H9 (cell line): ENCODE results near the gene TRIM65. TPM values are rescaled to one million over a fixed set of nuclear protein-coding genes. Genes with fewer than 3 reads are reported as not detected.

ENCODE experiments used
- DNase-seq: peaks from one replicate; pipeline ENCODE4 v3.0.0-alpha.2; 2017
- H2AFZ ChIP-seq: one replicate; pipeline ENCODE4 v1.6.1; 2013; ENCODE audit warnings: mild to moderate bottlenecking, low read length, control low read depth, moderate library complexity
- H2AK5ac ChIP-seq: 2 replicates; pipeline ENCODE4 v1.6.1; 2013; ENCODE audit warnings: low read length, control low read depth, mixed read lengths; ENCODE audit not compliant: insufficient read length
- H2BK120ac ChIP-seq: one replicate; pipeline ENCODE4 v1.6.1; 2013; ENCODE audit warnings: low read depth, mild to moderate bottlenecking, low read length, control low read depth, inconsistent platforms; ENCODE audit not compliant: poor library complexity, severe bottlenecking
- H2BK12ac ChIP-seq: 2 replicates; pipeline ENCODE4 v1.6.1; 2013; ENCODE audit warnings: low read length, control low read depth, mixed read lengths, low read depth; ENCODE audit not compliant: insufficient read length
- H2BK15ac ChIP-seq: 2 replicates; pipeline ENCODE4 v1.6.1; 2013; ENCODE audit warnings: low read depth, low read length, control low read depth
- H2BK20ac ChIP-seq: one replicate; pipeline ENCODE4 v1.6.1; 2013; ENCODE audit warnings: low read depth, mild to moderate bottlenecking, low read length, control low read depth, inconsistent platforms; ENCODE audit not compliant: poor library complexity, severe bottlenecking
- H2BK5ac ChIP-seq: 2 replicates; pipeline ENCODE4 v1.6.1; 2013; ENCODE audit warnings: low read length, control low read depth, mixed read lengths; ENCODE audit not compliant: insufficient read length
- H3K14ac ChIP-seq: 2 replicates; pipeline ENCODE4 v1.6.1; 2013; ENCODE audit warnings: low read length, control low read depth; ENCODE audit not compliant: insufficient read depth
- H3K18ac ChIP-seq: 2 replicates; pipeline ENCODE4 v1.6.1; 2013; ENCODE audit warnings: low read depth, mild to moderate bottlenecking, mixed read lengths, low read length, control low read depth; ENCODE audit not compliant: insufficient read length
- H3K23ac ChIP-seq: 2 replicates; pipeline ENCODE4 v1.6.1; 2013; ENCODE audit warnings: low read length, control low read depth, mixed read lengths, low read depth; ENCODE audit not compliant: insufficient read length
- H3K23me2 ChIP-seq: 2 replicates; pipeline ENCODE4 v1.6.1; 2013; ENCODE audit warnings: low read depth, mild to moderate bottlenecking, mixed read lengths, low read length, control low read depth; ENCODE audit not compliant: insufficient read length, poor library complexity, severe bottlenecking
- H3K27ac ChIP-seq: 2 replicates; pipeline ENCODE4 v1.5.1; 2013; ENCODE audit warnings: low read length, control low read depth, mixed read lengths, low read depth; ENCODE audit not compliant: insufficient read length
- H3K27me3 ChIP-seq: 2 replicates; pipeline ENCODE4 v1.6.1; 2013; ENCODE audit warnings: low read length, control low read depth, inconsistent platforms; ENCODE audit not compliant: insufficient read depth
- H3K4ac ChIP-seq: 2 replicates; pipeline ENCODE4 v1.6.1; 2013; ENCODE audit warnings: low read depth, mild to moderate bottlenecking, control low read depth, inconsistent platforms, low read length, moderate library complexity
- H3K4me1 ChIP-seq: 2 replicates; pipeline ENCODE4 v1.6.1; 2013; ENCODE audit warnings: low read length, control low read depth, inconsistent platforms; ENCODE audit not compliant: insufficient read depth
- H3K4me2 ChIP-seq: 2 replicates; pipeline ENCODE4 v1.6.1; 2013; ENCODE audit warnings: low read length, control low read depth, mixed read lengths; ENCODE audit not compliant: insufficient read length, insufficient read depth
- H3K56ac ChIP-seq: 2 replicates; pipeline ENCODE4 v1.6.1; 2013; ENCODE audit warnings: low read depth, mild to moderate bottlenecking, mixed read lengths, low read length, control low read depth; ENCODE audit not compliant: insufficient read length
- H3K79me1 ChIP-seq: 2 replicates; pipeline ENCODE4 v1.6.1; 2013; ENCODE audit warnings: low read depth, mild to moderate bottlenecking, moderate library complexity, low read length, control low read depth, inconsistent platforms; ENCODE audit not compliant: insufficient read depth, poor library complexity, severe bottlenecking
- H3K79me2 ChIP-seq: 2 replicates; pipeline ENCODE4 v1.6.1; 2013; ENCODE audit warnings: low read length, control low read depth, inconsistent platforms; ENCODE audit not compliant: insufficient read depth
- H3K9ac ChIP-seq: 2 replicates; pipeline ENCODE4 v1.6.1; 2013; ENCODE audit warnings: low read length, control low read depth, mixed read lengths; ENCODE audit not compliant: insufficient read length; ENCODE audit errors: extremely low read depth
- H3K9me3 ChIP-seq: one replicate; pipeline ENCODE4 v1.6.1; 2013; ENCODE audit warnings: low read depth, low read length, inconsistent platforms; ENCODE audit not compliant: control insufficient read depth
- H3T11ph ChIP-seq: one replicate; pipeline ENCODE4 v1.6.1; 2013; ENCODE audit warnings: mild to moderate bottlenecking, low read length, control low read depth, inconsistent platforms
- H4K20me1 ChIP-seq: one replicate; pipeline ENCODE4 v1.6.1; 2013; ENCODE audit not compliant: control insufficient read depth, insufficient read length, insufficient read depth
- H4K5ac ChIP-seq: 2 replicates; pipeline ENCODE4 v1.6.1; 2013; ENCODE audit warnings: low read depth, mild to moderate bottlenecking, mixed read lengths, low read length, control low read depth; ENCODE audit not compliant: insufficient read length
- H4K8ac ChIP-seq: replicated peaks from 2 replicates; pipeline ENCODE4 v1.6.1; 2013; ENCODE audit warnings: low read length, control low read depth, mixed read lengths, low read depth; ENCODE audit not compliant: insufficient read length
- H4K91ac ChIP-seq: 2 replicates; pipeline ENCODE4 v1.6.1; 2013; ENCODE audit warnings: low read depth, mild to moderate bottlenecking, moderate library complexity, mixed read lengths, low read length, control low read depth; ENCODE audit not compliant: insufficient read length
- H3K27ac Mint-ChIP-seq, 3 experiments: 2 replicates in 2 of 3; 3 replicates in 1 of 3; pipeline ENCODE4 v1.8.0; 2020 to 2021; ENCODE audit warnings: mixed read lengths in 3 of 3, mild to moderate bottlenecking in 1 of 3, moderate library complexity in 1 of 3
- H3K27me3 Mint-ChIP-seq: 2 replicates; pipeline ENCODE4 v1.8.0; 2021; ENCODE audit warnings: low read depth, mild to moderate bottlenecking, moderate library complexity, mixed read lengths
- H3K36me3 Mint-ChIP-seq, 3 experiments: 2 replicates in 2 of 3; 3 replicates in 1 of 3; pipeline ENCODE4 v1.8.0; 2020 to 2021; ENCODE audit warnings: low read depth in 3 of 3, mixed read lengths in 3 of 3; ENCODE audit not compliant: insufficient read depth in 1 of 3
- H3K4me1 Mint-ChIP-seq, 2 experiments: 2 replicates each; pipeline ENCODE4 v1.8.0; 2020; ENCODE audit warnings: mixed read lengths in 2 of 2
- H3K4me3 Mint-ChIP-seq, 2 experiments: 2 replicates in 1 of 2; 3 replicates in 1 of 2; pipeline ENCODE4 v1.8.0; 2020 to 2021; ENCODE audit warnings: mild to moderate bottlenecking in 2 of 2, mixed read lengths in 2 of 2, moderate library complexity in 1 of 2
- H3K9me3 Mint-ChIP-seq, 2 experiments: 2 replicates in 1 of 2; 3 replicates in 1 of 2; pipeline ENCODE4 v1.8.0; 2020; ENCODE audit warnings: mild to moderate bottlenecking in 2 of 2, mixed read lengths in 2 of 2, moderate library complexity in 1 of 2
- CTCF ChIP-seq: fragments of 200-600 bp; sonication (generic); conservative IDR thresholded peaks from 3 replicates; pipeline ENCODE4 v1.8.0; 2021; ENCODE audit warnings: antibody characterized with exemption, mild to moderate bottlenecking
- WGBS: extraction: QIAGEN DNeasy Blood & Tissue Kit; methylation state at CpG from one replicate; pipeline ENCODE4 v1.1.7; 2013; ENCODE audit warnings: missing lambda C conversion rate, low lambda C conversion rate, mixed read lengths; ENCODE audit not compliant: insufficient read length; ENCODE audit errors: extremely low coverage; 5-methylcytosine and 5-hydroxymethylcytosine counted together
- total RNA-seq: library from RNA; stranded (reverse); gene quantifications from 2 replicates; pipeline ENCODE4 v1.2.1, GENCODE V29; 2021

TRIM65 gene
- total RNA-seq, 1 experiment from 2014 or later = 34.1 TPM

DNA sequence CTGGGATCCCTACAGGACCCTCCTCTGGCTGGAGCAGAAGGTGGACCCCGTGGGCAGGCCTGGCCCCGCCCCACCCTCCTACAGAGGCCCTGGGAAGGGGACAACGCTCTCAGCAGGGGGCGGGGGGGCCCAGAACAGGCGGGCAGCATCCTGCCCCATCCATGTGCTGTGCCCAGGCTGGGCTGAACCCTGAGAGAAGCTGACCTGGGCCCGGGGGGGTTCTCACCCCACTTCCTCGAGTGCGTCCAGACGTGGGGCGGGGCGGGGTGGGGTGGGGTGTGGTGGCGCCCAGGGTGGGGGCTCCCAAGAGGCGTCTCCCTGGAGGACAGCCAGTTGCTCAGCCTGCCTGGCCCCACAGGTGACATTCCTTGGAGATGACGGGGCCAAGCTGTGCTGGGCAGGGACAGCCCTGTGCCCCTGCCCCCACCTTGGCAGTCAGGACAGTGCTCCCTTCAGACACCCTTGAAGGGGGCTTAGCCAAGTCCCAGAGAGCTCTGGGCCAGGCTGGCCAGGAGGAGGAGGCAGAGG, 52.2 kb downstream of the TRIM65 start:
- WGBS = no CpG with 5 or more reads among the region's 14 CpGs
- Histone ChIP-seq H4K20me1 (peaks cover 2% of the 10 kb centered on the region), H2AFZ (no peak overlapping the region), H3K14ac (no peak overlapping the region), H4K5ac (no peak overlapping the region), H3K27ac (no peak overlapping the region), H2BK12ac (no peak overlapping the region), H3K4me1 (no peaks in the 10 kb centered on the region), H2AK5ac (no peak overlapping the region), H2BK120ac (no peak overlapping the region), H3K56ac (no peak overlapping the region), H3K4ac (no peak overlapping the region), H3K79me1 (no peaks in the 10 kb centered on the region), H3K9me3 (no peaks in the 10 kb centered on the region), H3K23me2 (no peaks in the 10 kb centered on the region), H2BK20ac (no peak overlapping the region), H3T11ph (no peak overlapping the region), H3K79me2 (no peaks in the 10 kb centered on the region), H4K91ac (no peak overlapping the region), H3K27me3 (no peaks in the 10 kb centered on the region), H3K23ac (no peak overlapping the region), H3K18ac (no peak overlapping the region), H3K4me2 (no peak overlapping the region), H2BK15ac (no peak overlapping the region), H2BK5ac (no peak overlapping the region), H4K8ac (no peak overlapping the region), H3K9ac (no peak overlapping the region)
- H3K4me3 Mint-ChIP-seq = no peak overlapping the region
- no peak overlapping the region for H3K27ac Mint-ChIP-seq
- H3K9me3 Mint-ChIP-seq = no peaks in the 10 kb centered on the region
- peaks cover 17 to 40% (median 38%) of the 10 kb centered on the region in 3 experiments for H3K36me3 Mint-ChIP-seq
- H3K4me1 Mint-ChIP-seq = peaks cover 5 to 20% of the 10 kb centered on the region in 2 experiments; a peak in 3 of 4 replicates
- no peak for TF ChIP-seq CTCF
- no peak for DNase-seq
- H3K27me3 Mint-ChIP-seq = no peaks in the 10 kb centered on the region
